A673 (cell line): ENCODE data around the gene TIGAR. TPM values are rescaled to one million over a fixed set of nuclear protein-coding genes. Genes with fewer than 3 reads are reported as not detected.

Experiments used
- BruUV-seq: library from RNA; stranded (reverse); fragments of 400-500 nt; replicated peaks from 2 replicates; lab custom pipeline; 2021; lab: Mats Ljungman, UMichigan
- CTCF ChIA-PET: fragments of 300-600 bp; sonication (Branson Sonifier 250); formaldehyde crosslinking; loops from one replicate; lab custom pipeline; 2022; ENCODE audit warnings: antibody characterized with exemption; lab: Charles Lee
- POLR2A ChIA-PET: fragments of 300-600 bp; sonication (Branson Sonifier 250); formaldehyde crosslinking; loops from one replicate; lab custom pipeline; 2022; ENCODE audit warnings: antibody characterized with exemption; ENCODE audit not compliant: low non-redundant PET; lab: Charles Lee
- DNase-seq: peaks from one replicate; pipeline ENCODE4 v3.0.0-alpha.2; 2015; ENCODE audit warnings: low spot score
- H3K27ac ChIP-seq: fragments of 200-600 bp; sonication (generic); 2 replicates; pipeline ENCODE4 v1.5.1; 2016; ENCODE audit warnings: mixed run types, low read depth, mild to moderate bottlenecking, mixed read lengths, antibody characterized with exemption, low read length; ENCODE audit not compliant: poor library complexity, severe bottlenecking
- H3K27me3 ChIP-seq: fragments of 200-600 bp; sonication (generic); replicated peaks from 2 replicates; pipeline ENCODE4 v1.6.1; 2017; ENCODE audit warnings: mixed run types, low read depth, mild to moderate bottlenecking, mixed read lengths, antibody characterized with exemption, low read length; ENCODE audit not compliant: insufficient read depth, poor library complexity
- H3K36me3 ChIP-seq: fragments of 200-600 bp; sonication (generic); 2 replicates; pipeline ENCODE4 v1.6.1; 2016; ENCODE audit warnings: mixed run types, mild to moderate bottlenecking, mixed read lengths, antibody characterized with exemption, low read length; ENCODE audit not compliant: insufficient read depth, poor library complexity, severe bottlenecking
- H3K4me1 ChIP-seq: fragments of 200-600 bp; sonication (generic); 2 replicates; pipeline ENCODE4 v1.6.1; 2017; ENCODE audit warnings: mixed run types, mild to moderate bottlenecking, mixed read lengths, antibody characterized with exemption, low read length; ENCODE audit not compliant: insufficient read depth, poor library complexity, severe bottlenecking
- H3K4me3 ChIP-seq: fragments of 200-600 bp; sonication (generic); 2 replicates; pipeline ENCODE4 v1.5.1; 2016; ENCODE audit warnings: low read depth, mixed run types, mild to moderate bottlenecking, mixed read lengths, low read length; ENCODE audit not compliant: poor library complexity, severe bottlenecking
- H3K9me3 ChIP-seq: fragments of 200-600 bp; sonication (generic); 2 replicates; pipeline ENCODE4 v1.6.1; 2016; ENCODE audit warnings: mixed run types, low read depth, mild to moderate bottlenecking, mixed read lengths, antibody characterized with exemption, low read length; ENCODE audit not compliant: poor library complexity, severe bottlenecking
- CTCF ChIP-seq: fragments of 300-800, 200-600 bp; sonication (generic); conservative IDR thresholded peaks from 2 replicates; pipeline ENCODE4 v1.5.1; 2017; ENCODE audit warnings: low read depth, mild to moderate bottlenecking, antibody characterized with exemption, low read length, moderate library complexity, mixed read lengths
- EZH2 ChIP-seq: fragments of 200-600 bp; sonication (generic); IDR thresholded peaks from 2 replicates; pipeline ENCODE4 v1.6.1; 2017; ENCODE audit warnings: borderline replicate concordance, low read depth, mild to moderate bottlenecking, mixed read lengths, antibody characterized with exemption, low read length; ENCODE audit not compliant: poor library complexity, severe bottlenecking
- intact Hi-C: fragments of 100-400 bp; cut with micrococcal nuclease; formaldehyde crosslinking; loops from one replicate; pipeline ENCODE4 v1.10.0; 2022; ENCODE audit not compliant: unreplicated experiment
- total RNA-seq: library from RNA; stranded (reverse); gene quantifications from 2 replicates; pipeline ENCODE4 v1.2.3, GENCODE V29; 2021

The TIGAR gene
- total RNA-seq, 1 experiment from 2014 or later, result 15.5 TPM

- ChIA-PET POLR2A (no interaction called here), CTCF (no interaction called here)
- no peak for TF ChIP-seq EZH2
- TF ChIP-seq CTCF, result no peak
- H3K9me3 ChIP-seq, result no peaks in the 10 kb centered on the region
- peaks cover 25% of the 10 kb centered on the region for H3K27me3 ChIP-seq
- no TSS peak for BruUV-seq
- no peak overlapping the region for H3K4me3 ChIP-seq
- no peaks in the 10 kb centered on the region for H3K36me3 ChIP-seq
- intact Hi-C loops, result no loop called here
- peaks cover 3% of the 10 kb centered on the region for H3K4me1 ChIP-seq
- DNase-seq, result no peak
- H3K27ac ChIP-seq, result no peak overlapping the region
Measured at GRCh38 chr12:4380332-4380731, 59.3 kb downstream of the TIGAR start.

- no TSS peak for BruUV-seq
Measured at GRCh38 chr12:4383304-4383865, 62.4 kb downstream of the TIGAR start.

GRCh38 chr12:4386801-4387200 lies 65.8 kb downstream of the TIGAR start:
- DNase-seq, result no peak
- Histone ChIP-seq H3K27ac (no peak overlapping the region), H3K4me1 (no peaks in the 10 kb centered on the region), H3K27me3 (peaks cover 5% of the 10 kb centered on the region), H3K36me3 (no peaks in the 10 kb centered on the region), H3K9me3 (no peaks in the 10 kb centered on the region), H3K4me3 (no peak overlapping the region)
- BruUV-seq, result no TSS peak
- ChIA-PET POLR2A (no interaction called here), CTCF (no interaction called here)
- intact Hi-C loops, result no loop called here
- TF ChIP-seq CTCF (no peak), EZH2 (no peak)

More at GRCh38 chr12:4383304-4383865, 62.4 kb downstream of the TIGAR start:
- intact Hi-C loops, result no loop called here
- no peaks in the 10 kb centered on the region for H3K36me3 ChIP-seq
- peaks cover 16% of the 10 kb centered on the region for H3K27me3 ChIP-seq
- DNase-seq, result no peak
- no peak for TF ChIP-seq CTCF
- no peak for TF ChIP-seq EZH2
- H3K27ac ChIP-seq, result no peak overlapping the region
- no peaks in the 10 kb centered on the region for H3K9me3 ChIP-seq
- ChIA-PET POLR2A (no interaction called here), CTCF (interaction anchor here (0.7 kb wide), 1 partner anchor 149 kb away, joined by 6 read pairs; no protein-coding TSS in a partner anchor)
- H3K4me1 ChIP-seq, result peaks cover 3% of the 10 kb centered on the region
- no peak overlapping the region for H3K4me3 ChIP-seq
